UCSD-AML1 (cell line): ENCODE data around the gene ERC1.
"Not testable (repeated sequence)": the region's sequence is repeated elsewhere in the genome, so short reads cannot be mapped to it uniquely, and the experiment has no call there.

Experiments used
- DNase-seq: peaks from one replicate; lab custom pipeline; 2025; ENCODE audit not compliant: unreplicated experiment; lab: John Stamatoyannopoulos, UW

The ERC1 gene

GRCh38 chr12:1182069-1182468 is 191.0 kb downstream of the ERC1 start:
- DNase-seq, result no peak

- no peak for DNase-seq
Measured at GRCh38 chr12:1184402-1184801, 193.4 kb downstream of the ERC1 start.

- DNase-seq, result no peak
Measured at GRCh38 chr12:1185460-1186182, 194.6 kb downstream of the ERC1 start.

- no peak for DNase-seq
Measured at GRCh38 chr12:1186298-1186697, 195.3 kb downstream of the ERC1 start.

- DNase-seq, result no peak
Measured at GRCh38 chr12:1188016-1188415, 197.0 kb downstream of the ERC1 start.

- DNase-seq, result no peak
Measured at GRCh38 chr12:1189163-1189562, 198.1 kb downstream of the ERC1 start.

- DNase-seq, result no peak
Measured at GRCh38 chr12:1195513-1195912, 204.5 kb downstream of the ERC1 start.

- DNase-seq, result no peak
Measured at GRCh38 chr12:1197264-1198018, 206.4 kb downstream of the ERC1 start.

GRCh38 chr12:1198854-1199253 is 207.8 kb downstream of the ERC1 start:
- DNase-seq, result not testable (repeated sequence)

- DNase-seq, result no peak
Measured at GRCh38 chr12:1199700-1200099, 208.7 kb downstream of the ERC1 start.

GRCh38 chr12:1201030-1201429 is 210.0 kb downstream of the ERC1 start:
- DNase-seq, result no peak

GRCh38 chr12:1201886-1202285 is 210.9 kb downstream of the ERC1 start:
- DNase-seq, result no peak

GRCh38 chr12:1203735-1204019 is 212.7 kb downstream of the ERC1 start:
- no peak for DNase-seq

GRCh38 chr12:1204581-1205121 is 213.6 kb downstream of the ERC1 start:
- DNase-seq, result no peak

- no peak for DNase-seq
Measured at GRCh38 chr12:1205512-1206060, 214.6 kb downstream of the ERC1 start.

- no peak for DNase-seq
Measured at GRCh38 chr12:1206118-1206734, 215.2 kb downstream of the ERC1 start.

- DNase-seq, result no peak
Measured at GRCh38 chr12:1207276-1207675, 216.3 kb downstream of the ERC1 start.

GRCh38 chr12:1208719-1209118 is 217.7 kb downstream of the ERC1 start:
- not testable (repeated sequence) for DNase-seq

- DNase-seq, result no peak
Measured at GRCh38 chr12:1212526-1212925, 221.5 kb downstream of the ERC1 start.

- no peak for DNase-seq
Measured at GRCh38 chr12:1213205-1213604, 222.2 kb downstream of the ERC1 start.

- no peak for DNase-seq
Measured at GRCh38 chr12:1213618-1214205, 222.7 kb downstream of the ERC1 start.
